WTC11 (cell line): ENCODE data around the gene CYP27C1. TPM values are rescaled to one million over a fixed set of nuclear protein-coding genes. Genes with fewer than 3 reads are reported as not detected.
A peak's percentile ranks its signal among the peaks of the same experiment; 100 is the strongest.

Experiments
- ATAC-seq: fragments of 200-7000 bp; cut with Tn5 transposase; 2 replicates; pipeline ENCODE4 v1.10.0; 2021; ENCODE audit warnings: mild to moderate bottlenecking, moderate library complexity
- CTCF ChIA-PET: fragments of 300-600 bp; sonication (Branson Sonifier 250); formaldehyde crosslinking; loops from one replicate; lab custom pipeline; 2021; ENCODE audit warnings: antibody characterized with exemption; lab: Charles Lee
- POLR2A ChIA-PET: fragments of 350-600 bp; sonication (Branson Sonifier 250); formaldehyde crosslinking; loops from one replicate; lab custom pipeline; 2021; ENCODE audit warnings: antibody characterized with exemption; lab: Charles Lee
- DNase-seq: peaks from one replicate; pipeline ENCODE4 v3.0.0; 2021; ENCODE audit warnings: low spot score
- H3K27ac Mint-ChIP-seq: 2 replicates; pipeline ENCODE4 v1.8.0; 2021; ENCODE audit warnings: mixed read lengths
- H3K27me3 Mint-ChIP-seq: 2 replicates; pipeline ENCODE4 v1.8.0; 2021; ENCODE audit warnings: low read depth, mild to moderate bottlenecking, moderate library complexity, mixed read lengths
- H3K36me3 Mint-ChIP-seq: 2 replicates; pipeline ENCODE4 v1.8.0; 2021; ENCODE audit warnings: mixed read lengths
- H3K4me1 Mint-ChIP-seq: 2 replicates; pipeline ENCODE4 v1.8.0; 2022; ENCODE audit warnings: mixed read lengths
- H3K4me3 Mint-ChIP-seq: 2 replicates; pipeline ENCODE4 v1.8.0; 2021; ENCODE audit warnings: mild to moderate bottlenecking, moderate library complexity, mixed read lengths
- H3K9me3 Mint-ChIP-seq: 2 replicates; pipeline ENCODE4 v1.8.0; 2021; ENCODE audit warnings: mixed read lengths
- ATF1 ChIP-seq: sonication (generic); formaldehyde crosslinking; IDR thresholded peaks from 2 replicates; pipeline ENCODE4 v1.8.1; 2023; ENCODE audit warnings: mild to moderate bottlenecking, moderate library complexity, missing genetic modification reagents
- CREM ChIP-seq: sonication (generic); formaldehyde crosslinking; IDR thresholded peaks from 2 replicates; pipeline ENCODE4 v1.8.1; 2022; ENCODE audit warnings: mild to moderate bottlenecking, missing genetic modification reagents, moderate library complexity
- EMX1 ChIP-seq: fragments of 250-450 bp; sonication (Bioruptor Pico); IDR thresholded peaks from 2 replicates; pipeline ENCODE4 v1.8.0; 2021; ENCODE audit warnings: mild to moderate bottlenecking
- KAT7 ChIP-seq: sonication (generic); formaldehyde crosslinking; IDR thresholded peaks from 2 replicates; pipeline ENCODE4 v1.8.1; 2023; ENCODE audit warnings: missing genetic modification reagents, mild to moderate bottlenecking, borderline replicate concordance
- NFE2L1 ChIP-seq: sonication (generic); formaldehyde crosslinking; IDR thresholded peaks from 2 replicates; pipeline ENCODE4 v1.8.1; 2023; ENCODE audit warnings: missing genetic modification reagents
- NR1H2 ChIP-seq: sonication (generic); formaldehyde crosslinking; IDR thresholded peaks from 2 replicates; pipeline ENCODE4 v1.9.0; 2021; ENCODE audit warnings: mild to moderate bottlenecking, moderate library complexity, missing genetic modification reagents
- NR2C2 ChIP-seq: sonication (generic); formaldehyde crosslinking; IDR thresholded peaks from 2 replicates; pipeline ENCODE4 v1.8.0; 2022; ENCODE audit warnings: mild to moderate bottlenecking, missing genetic modification reagents
- RELA ChIP-seq: sonication (generic); formaldehyde crosslinking; IDR thresholded peaks from 2 replicates; pipeline ENCODE4 v1.8.1; 2022; ENCODE audit warnings: missing genetic modification reagents, mild to moderate bottlenecking, borderline replicate concordance
- RORB ChIP-seq: fragments of 250-450 bp; sonication (Bioruptor Pico); IDR thresholded peaks from 2 replicates; pipeline ENCODE4 v1.9.0; 2021; ENCODE audit warnings: mild to moderate bottlenecking
- SMAD3 ChIP-seq: sonication (generic); formaldehyde crosslinking; IDR thresholded peaks from 2 replicates; pipeline ENCODE4 v1.8.0; 2022; ENCODE audit warnings: missing genetic modification reagents, mild to moderate bottlenecking, borderline replicate concordance
- ZNF671 ChIP-seq: fragments of 250-450 bp; sonication (Bioruptor Pico); IDR thresholded peaks from 2 replicates; pipeline ENCODE4 v1.8.0; 2021; ENCODE audit warnings: mild to moderate bottlenecking
- total RNA-seq: library from RNA; stranded (reverse); gene quantifications from 3 replicates; pipeline ENCODE4 v1.2.3, GENCODE V29; 2021
- TF ChIP-seq, protein P1 (sequence below): fragments of 200-600 bp; IDR thresholded peaks from 2 replicates; pipeline ENCODE4 v1.8.0; 2022; ENCODE audit warnings: antibody characterized with exemption
- TF ChIP-seq, protein P2 (sequence below): sonication (generic); formaldehyde crosslinking; IDR thresholded peaks from 2 replicates; pipeline ENCODE4 v1.8.1; 2022; ENCODE audit warnings: missing genetic modification reagents, borderline replicate concordance
- TF ChIP-seq, protein P3 (sequence below): sonication (generic); formaldehyde crosslinking; IDR thresholded peaks from 2 replicates; pipeline ENCODE4 v1.8.1; 2023; ENCODE audit warnings: mild to moderate bottlenecking, missing genetic modification reagents, moderate library complexity
- TF ChIP-seq, protein P4 (sequence below): sonication (generic); formaldehyde crosslinking; IDR thresholded peaks from 2 replicates; pipeline ENCODE4 v1.8.1; 2022; ENCODE audit warnings: low read depth, missing genetic modification reagents, borderline replicate concordance
- TF ChIP-seq, protein P5 (sequence below): sonication (generic); formaldehyde crosslinking; conservative IDR thresholded peaks from 2 replicates; pipeline ENCODE4 v1.8.1; 2022; ENCODE audit warnings: mild to moderate bottlenecking, missing genetic modification reagents
- TF ChIP-seq, protein P6 (sequence below): sonication (generic); formaldehyde crosslinking; IDR thresholded peaks from 2 replicates; pipeline ENCODE4 v1.8.0; 2023; ENCODE audit warnings: mild to moderate bottlenecking, missing genetic modification reagents
- TF ChIP-seq, protein P7 (sequence below): sonication (generic); formaldehyde crosslinking; IDR thresholded peaks from 2 replicates; pipeline ENCODE4 v1.8.1; 2022; ENCODE audit warnings: mild to moderate bottlenecking, missing genetic modification reagents, moderate library complexity, borderline replicate concordance

CYP27C1 gene
- total RNA-seq, 1 experiment from 2014 or later = 2.4 TPM

DNA sequence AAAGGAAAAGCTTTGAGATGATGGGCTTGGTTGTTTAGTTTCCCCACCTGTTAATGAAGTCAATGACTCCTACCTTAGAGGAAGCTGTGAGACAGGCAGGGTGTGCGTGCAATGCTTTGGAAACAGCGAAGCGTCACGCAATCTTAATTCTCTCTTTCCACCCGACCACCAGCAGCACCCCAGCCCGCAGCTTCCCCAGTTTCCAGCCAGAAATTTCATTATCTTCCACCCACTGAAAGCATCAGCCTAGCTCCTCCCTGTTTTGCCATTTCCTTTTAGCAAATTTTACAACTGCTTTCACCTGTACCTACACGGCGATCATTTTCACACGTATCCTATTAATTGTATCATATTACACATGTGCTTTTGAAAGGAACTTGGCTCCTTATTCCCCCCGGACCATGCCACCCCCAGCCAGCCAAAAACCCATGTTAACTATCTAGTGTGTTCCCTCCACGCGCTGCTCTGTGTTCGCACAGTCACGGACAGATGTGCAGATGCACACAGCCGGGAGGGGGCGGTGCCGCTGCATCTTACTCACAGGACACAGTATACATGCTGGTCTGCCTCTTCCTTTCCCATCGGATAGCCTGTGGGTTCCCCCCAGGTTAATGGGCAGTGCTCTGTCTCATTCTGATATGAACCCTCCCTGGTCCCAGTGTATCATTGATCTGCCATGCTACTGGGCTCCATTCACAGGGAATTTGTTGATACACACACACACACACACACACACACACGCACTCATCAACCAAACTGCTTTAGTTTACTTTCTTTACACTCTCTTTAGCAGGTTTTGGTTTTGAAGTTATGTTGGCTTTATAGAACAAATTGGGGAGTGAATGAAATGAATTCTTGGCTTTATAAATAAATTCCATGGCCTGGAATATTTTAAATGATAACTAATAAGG, 22.4 kb downstream of the CYP27C1 start:
- peak overlapping the region; percentile 26; the same call in 1 of the 2 replicates for H3K4me3 Mint-ChIP-seq
- POLR2A ChIA-PET = interaction anchor here (1.4 kb wide), 1 partner anchor 96 kb away, joined by 5 read pairs; the partner anchor contains the start of gene ERCC3
- H3K27me3 Mint-ChIP-seq = no peaks in the 10 kb centered on the region
- no peak overlapping the region for H3K27ac Mint-ChIP-seq
- H3K4me1 Mint-ChIP-seq = peaks cover 39% of the 10 kb centered on the region
- H3K36me3 Mint-ChIP-seq = 0 out of 2 replicates have a peak, but pooled peaks cover 3% of the 10 kb centered on the region
- peaks cover 8% of the 10 kb centered on the region; the same call in 1 of the 2 replicates for H3K9me3 Mint-ChIP-seq
- peak; percentile 84 for ATAC-seq
- DNase-seq = peak; percentile 82
- TF ChIP-seq, protein P1, sequence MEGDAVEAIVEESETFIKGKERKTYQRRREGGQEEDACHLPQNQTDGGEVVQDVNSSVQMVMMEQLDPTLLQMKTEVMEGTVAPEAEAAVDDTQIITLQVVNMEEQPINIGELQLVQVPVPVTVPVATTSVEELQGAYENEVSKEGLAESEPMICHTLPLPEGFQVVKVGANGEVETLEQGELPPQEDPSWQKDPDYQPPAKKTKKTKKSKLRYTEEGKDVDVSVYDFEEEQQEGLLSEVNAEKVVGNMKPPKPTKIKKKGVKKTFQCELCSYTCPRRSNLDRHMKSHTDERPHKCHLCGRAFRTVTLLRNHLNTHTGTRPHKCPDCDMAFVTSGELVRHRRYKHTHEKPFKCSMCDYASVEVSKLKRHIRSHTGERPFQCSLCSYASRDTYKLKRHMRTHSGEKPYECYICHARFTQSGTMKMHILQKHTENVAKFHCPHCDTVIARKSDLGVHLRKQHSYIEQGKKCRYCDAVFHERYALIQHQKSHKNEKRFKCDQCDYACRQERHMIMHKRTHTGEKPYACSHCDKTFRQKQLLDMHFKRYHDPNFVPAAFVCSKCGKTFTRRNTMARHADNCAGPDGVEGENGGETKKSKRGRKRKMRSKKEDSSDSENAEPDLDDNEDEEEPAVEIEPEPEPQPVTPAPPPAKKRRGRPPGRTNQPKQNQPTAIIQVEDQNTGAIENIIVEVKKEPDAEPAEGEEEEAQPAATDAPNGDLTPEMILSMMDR = 0 out of 2 replicates have a peak, but pooled peaks have one; percentile 26
- TF ChIP-seq, protein P2, sequence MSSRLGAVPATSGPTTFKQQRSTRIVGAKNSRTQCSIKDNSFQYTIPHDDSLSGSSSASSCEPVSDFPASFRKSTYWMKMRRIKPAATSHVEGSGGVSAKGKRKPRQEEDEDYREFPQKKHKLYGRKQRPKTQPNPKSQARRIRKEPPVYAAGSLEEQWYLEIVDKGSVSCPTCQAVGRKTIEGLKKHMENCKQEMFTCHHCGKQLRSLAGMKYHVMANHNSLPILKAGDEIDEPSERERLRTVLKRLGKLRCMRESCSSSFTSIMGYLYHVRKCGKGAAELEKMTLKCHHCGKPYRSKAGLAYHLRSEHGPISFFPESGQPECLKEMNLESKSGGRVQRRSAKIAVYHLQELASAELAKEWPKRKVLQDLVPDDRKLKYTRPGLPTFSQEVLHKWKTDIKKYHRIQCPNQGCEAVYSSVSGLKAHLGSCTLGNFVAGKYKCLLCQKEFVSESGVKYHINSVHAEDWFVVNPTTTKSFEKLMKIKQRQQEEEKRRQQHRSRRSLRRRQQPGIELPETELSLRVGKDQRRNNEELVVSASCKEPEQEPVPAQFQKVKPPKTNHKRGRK (CRISPR knock-in tag) = no peak
- no peak for TF ChIP-seq ZNF671
- CTCF ChIA-PET = interaction anchor here (0.6 to 2.1 kb wide), 52 partner anchors 8 to 369 kb away, joined by 3 to 36 read pairs (median 6); partner anchors contain the start of genes CYP27C1 and ERCC3

DNA sequence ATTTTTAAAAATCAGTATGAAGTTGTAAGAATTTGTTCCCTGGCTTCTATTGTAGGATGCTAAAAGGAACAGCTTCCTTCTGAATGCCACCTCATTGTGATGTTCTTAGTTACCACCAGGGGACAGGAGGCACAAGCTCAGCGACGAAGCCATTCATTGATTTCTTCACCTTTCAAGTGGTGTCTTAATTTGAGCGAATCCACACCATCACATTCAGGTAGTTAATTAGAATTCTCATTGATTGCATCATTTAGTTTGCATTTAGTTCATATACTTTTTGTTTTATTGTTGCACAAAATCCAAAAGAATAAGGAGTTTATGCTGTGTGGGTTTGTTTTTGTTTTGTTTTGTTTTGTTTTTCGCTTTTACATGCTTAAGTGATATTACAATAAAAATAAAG, 23.1 kb downstream of the CYP27C1 start:
- peaks cover 8% of the 10 kb centered on the region; the same call in 1 of the 2 replicates for H3K9me3 Mint-ChIP-seq
- ChIA-PET CTCF (interaction anchor here (0.6 to 2.1 kb wide), 59 partner anchors 9 to 370 kb away, joined by 3 to 36 read pairs (median 5); partner anchors contain the start of genes CYP27C1 and ERCC3), POLR2A (interaction anchor here (1.4 kb wide), 1 partner anchor 97 kb away, joined by 5 read pairs; the partner anchor contains the start of gene ERCC3)
- H3K4me1 Mint-ChIP-seq = peaks cover 39% of the 10 kb centered on the region
- 0 out of 2 replicates have a peak, but pooled peaks cover 3% of the 10 kb centered on the region for H3K36me3 Mint-ChIP-seq
- H3K27me3 Mint-ChIP-seq = no peaks in the 10 kb centered on the region
- no peak for ATAC-seq
- H3K27ac Mint-ChIP-seq = no peak overlapping the region
- no peak for DNase-seq
- H3K4me3 Mint-ChIP-seq = no peak overlapping the region
- TF ChIP-seq NR1H2 (CRISPR knock-in tag) (no peak), EMX1 (CRISPR knock-in tag) (no peak), ATF1 (CRISPR knock-in tag) (no peak), CREM (CRISPR knock-in tag) (no peak), RORB (CRISPR knock-in tag) (no peak), RELA (CRISPR knock-in tag) (no peak), KAT7 (CRISPR knock-in tag) (no peak), SMAD3 (CRISPR knock-in tag) (no peak), NR2C2 (no peak), NFE2L1 (CRISPR knock-in tag) (no peak)
- TF ChIP-seq, protein P3, sequence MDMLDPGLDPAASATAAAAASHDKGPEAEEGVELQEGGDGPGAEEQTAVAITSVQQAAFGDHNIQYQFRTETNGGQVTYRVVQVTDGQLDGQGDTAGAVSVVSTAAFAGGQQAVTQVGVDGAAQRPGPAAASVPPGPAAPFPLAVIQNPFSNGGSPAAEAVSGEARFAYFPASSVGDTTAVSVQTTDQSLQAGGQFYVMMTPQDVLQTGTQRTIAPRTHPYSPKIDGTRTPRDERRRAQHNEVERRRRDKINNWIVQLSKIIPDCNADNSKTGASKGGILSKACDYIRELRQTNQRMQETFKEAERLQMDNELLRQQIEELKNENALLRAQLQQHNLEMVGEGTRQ (CRISPR knock-in tag) = no peak
- TF ChIP-seq, protein P4, sequence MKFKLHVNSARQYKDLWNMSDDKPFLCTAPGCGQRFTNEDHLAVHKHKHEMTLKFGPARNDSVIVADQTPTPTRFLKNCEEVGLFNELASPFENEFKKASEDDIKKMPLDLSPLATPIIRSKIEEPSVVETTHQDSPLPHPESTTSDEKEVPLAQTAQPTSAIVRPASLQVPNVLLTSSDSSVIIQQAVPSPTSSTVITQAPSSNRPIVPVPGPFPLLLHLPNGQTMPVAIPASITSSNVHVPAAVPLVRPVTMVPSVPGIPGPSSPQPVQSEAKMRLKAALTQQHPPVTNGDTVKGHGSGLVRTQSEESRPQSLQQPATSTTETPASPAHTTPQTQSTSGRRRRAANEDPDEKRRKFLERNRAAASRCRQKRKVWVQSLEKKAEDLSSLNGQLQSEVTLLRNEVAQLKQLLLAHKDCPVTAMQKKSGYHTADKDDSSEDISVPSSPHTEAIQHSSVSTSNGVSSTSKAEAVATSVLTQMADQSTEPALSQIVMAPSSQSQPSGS (CRISPR knock-in tag) = no peak
- TF ChIP-seq, protein P1 = no peak; the same call in 1 of the 2 replicates
- TF ChIP-seq, protein P5, sequence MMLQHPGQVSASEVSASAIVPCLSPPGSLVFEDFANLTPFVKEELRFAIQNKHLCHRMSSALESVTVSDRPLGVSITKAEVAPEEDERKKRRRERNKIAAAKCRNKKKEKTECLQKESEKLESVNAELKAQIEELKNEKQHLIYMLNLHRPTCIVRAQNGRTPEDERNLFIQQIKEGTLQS (CRISPR knock-in tag) = no peak
- TF ChIP-seq, protein P6, sequence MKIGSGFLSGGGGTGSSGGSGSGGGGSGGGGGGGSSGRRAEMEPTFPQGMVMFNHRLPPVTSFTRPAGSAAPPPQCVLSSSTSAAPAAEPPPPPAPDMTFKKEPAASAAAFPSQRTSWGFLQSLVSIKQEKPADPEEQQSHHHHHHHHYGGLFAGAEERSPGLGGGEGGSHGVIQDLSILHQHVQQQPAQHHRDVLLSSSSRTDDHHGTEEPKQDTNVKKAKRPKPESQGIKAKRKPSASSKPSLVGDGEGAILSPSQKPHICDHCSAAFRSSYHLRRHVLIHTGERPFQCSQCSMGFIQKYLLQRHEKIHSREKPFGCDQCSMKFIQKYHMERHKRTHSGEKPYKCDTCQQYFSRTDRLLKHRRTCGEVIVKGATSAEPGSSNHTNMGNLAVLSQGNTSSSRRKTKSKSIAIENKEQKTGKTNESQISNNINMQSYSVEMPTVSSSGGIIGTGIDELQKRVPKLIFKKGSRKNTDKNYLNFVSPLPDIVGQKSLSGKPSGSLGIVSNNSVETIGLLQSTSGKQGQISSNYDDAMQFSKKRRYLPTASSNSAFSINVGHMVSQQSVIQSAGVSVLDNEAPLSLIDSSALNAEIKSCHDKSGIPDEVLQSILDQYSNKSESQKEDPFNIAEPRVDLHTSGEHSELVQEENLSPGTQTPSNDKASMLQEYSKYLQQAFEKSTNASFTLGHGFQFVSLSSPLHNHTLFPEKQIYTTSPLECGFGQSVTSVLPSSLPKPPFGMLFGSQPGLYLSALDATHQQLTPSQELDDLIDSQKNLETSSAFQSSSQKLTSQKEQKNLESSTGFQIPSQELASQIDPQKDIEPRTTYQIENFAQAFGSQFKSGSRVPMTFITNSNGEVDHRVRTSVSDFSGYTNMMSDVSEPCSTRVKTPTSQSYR (CRISPR knock-in tag) = no peak
- TF ChIP-seq, protein P7, sequence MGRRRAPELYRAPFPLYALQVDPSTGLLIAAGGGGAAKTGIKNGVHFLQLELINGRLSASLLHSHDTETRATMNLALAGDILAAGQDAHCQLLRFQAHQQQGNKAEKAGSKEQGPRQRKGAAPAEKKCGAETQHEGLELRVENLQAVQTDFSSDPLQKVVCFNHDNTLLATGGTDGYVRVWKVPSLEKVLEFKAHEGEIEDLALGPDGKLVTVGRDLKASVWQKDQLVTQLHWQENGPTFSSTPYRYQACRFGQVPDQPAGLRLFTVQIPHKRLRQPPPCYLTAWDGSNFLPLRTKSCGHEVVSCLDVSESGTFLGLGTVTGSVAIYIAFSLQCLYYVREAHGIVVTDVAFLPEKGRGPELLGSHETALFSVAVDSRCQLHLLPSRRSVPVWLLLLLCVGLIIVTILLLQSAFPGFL (CRISPR knock-in tag) = no peak
